ENCODE data around the gene MRPL38.

DNA sequence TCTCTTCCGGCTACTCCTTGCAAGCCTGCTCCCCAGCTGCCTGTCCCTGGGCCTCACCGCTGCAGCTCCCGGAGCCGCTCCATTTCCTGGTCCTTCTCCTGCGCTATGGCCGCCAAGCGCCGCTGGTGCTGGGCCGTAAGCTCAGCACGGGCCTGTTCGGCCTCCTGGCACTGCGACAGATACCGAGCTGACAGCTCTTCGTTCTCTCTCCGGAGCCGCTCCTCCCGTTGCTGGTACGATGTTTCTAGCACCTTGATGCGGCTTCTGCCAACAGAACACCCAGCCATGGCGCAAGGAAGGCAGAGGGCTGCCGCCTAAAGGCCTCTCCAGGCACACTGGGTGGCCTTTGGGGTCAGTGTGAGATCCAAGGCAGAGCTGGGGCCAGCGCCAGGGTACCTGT lies 14.9 kb upstream of the MRPL38 start:
- no peak for TF ChIP-seq CTCF (IDR thresholded peaks at IDR 0.05)
- TF ChIP-seq EP300 (IDR thresholded peaks at IDR 0.05), result no peak

Data from suprapubic skin (tissue), 3 donors.